ENCODE results near the gene NINL. TPM values are rescaled to one million over a fixed set of nuclear protein-coding genes. Genes with fewer than 3 reads are reported as not detected.

The NINL gene
- total RNA-seq, 1 donor from 2014 or later: 5.0 TPM

GRCh38 chr20:25496968-25497401 is 88.3 kb downstream of the NINL start:
- no peak for TF ChIP-seq CTCF (IDR thresholded peaks at IDR 0.05; ENCODE audit: insufficient read depth, low read length, severe bottlenecking)
- Histone ChIP-seq H3K36me3 (ENCODE audit: control insufficient read depth, insufficient read depth, low read length) (no peaks in the 10 kb centered on the region), H3K27me3 (ENCODE audit: control insufficient read depth, insufficient read depth, low read length) (no peaks in the 10 kb centered on the region), H3K4me3 (ENCODE audit: low read depth, low read length) (no peak overlapping the region)
- FAIRE-seq: no peak
- peak; percentile 76 for DNase-seq (ENCODE audit: low read depth)

DNA sequence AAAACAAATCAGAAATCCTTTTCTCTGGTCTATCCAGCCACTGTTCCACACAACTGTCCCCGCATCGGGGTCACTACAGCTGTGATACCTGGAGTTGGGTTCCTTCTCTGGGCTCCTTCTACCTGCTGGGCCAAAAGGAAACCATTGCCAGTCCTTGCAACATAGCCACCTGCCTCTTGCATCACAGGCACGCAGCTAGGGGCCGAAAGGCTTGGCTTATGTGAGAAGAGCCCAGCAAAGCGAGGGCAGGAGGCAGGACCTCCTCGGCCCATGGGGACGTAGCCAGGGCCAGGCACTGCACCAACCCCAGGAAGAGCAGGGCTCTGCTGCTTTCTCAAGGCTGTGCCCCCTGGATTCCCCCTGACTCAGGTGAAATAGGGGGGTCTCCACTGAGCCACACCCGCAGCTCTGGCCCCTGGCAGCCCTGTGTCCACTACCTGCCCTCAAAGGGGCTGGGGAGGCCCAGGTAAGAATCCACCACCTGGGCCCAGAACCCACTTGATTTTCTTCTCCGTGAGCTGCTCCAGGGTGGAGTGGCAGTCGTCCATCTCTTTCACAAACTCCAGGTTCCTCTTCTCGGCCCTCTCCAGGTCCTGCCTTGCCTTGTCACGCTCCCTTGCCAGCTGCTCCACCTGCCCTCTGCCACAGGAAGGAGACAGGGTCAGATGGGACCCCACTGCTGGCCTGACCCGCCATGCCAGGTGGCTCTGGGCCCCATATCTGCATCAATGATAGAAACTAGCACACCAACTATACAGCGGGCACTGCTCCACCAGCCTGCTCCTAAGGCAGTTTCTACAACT is 89.0 kb downstream of the NINL start:
- Histone ChIP-seq H3K36me3 (ENCODE audit: control insufficient read depth, insufficient read depth, low read length) (no peaks in the 10 kb centered on the region), H3K27me3 (ENCODE audit: control insufficient read depth, insufficient read depth, low read length) (no peaks in the 10 kb centered on the region), H3K4me3 (ENCODE audit: low read depth, low read length) (no peak overlapping the region)
- DNase-seq (ENCODE audit: low read depth) (no peak), FAIRE-seq (no peak)
- no peak for TF ChIP-seq CTCF (IDR thresholded peaks at IDR 0.05; ENCODE audit: insufficient read depth, low read length, severe bottlenecking)

GRCh38 chr20:25495189-25495824 is 90.0 kb downstream of the NINL start:
- Histone ChIP-seq H3K36me3 (ENCODE audit: control insufficient read depth, insufficient read depth, low read length) (no peaks in the 10 kb centered on the region), H3K4me3 (ENCODE audit: low read depth, low read length) (no peak overlapping the region), H3K27me3 (ENCODE audit: control insufficient read depth, insufficient read depth, low read length) (no peaks in the 10 kb centered on the region)
- DNase-seq (ENCODE audit: low read depth) (no peak), FAIRE-seq (no peak)
- no peak for TF ChIP-seq CTCF (IDR thresholded peaks at IDR 0.05; ENCODE audit: insufficient read depth, low read length, severe bottlenecking)

DNA sequence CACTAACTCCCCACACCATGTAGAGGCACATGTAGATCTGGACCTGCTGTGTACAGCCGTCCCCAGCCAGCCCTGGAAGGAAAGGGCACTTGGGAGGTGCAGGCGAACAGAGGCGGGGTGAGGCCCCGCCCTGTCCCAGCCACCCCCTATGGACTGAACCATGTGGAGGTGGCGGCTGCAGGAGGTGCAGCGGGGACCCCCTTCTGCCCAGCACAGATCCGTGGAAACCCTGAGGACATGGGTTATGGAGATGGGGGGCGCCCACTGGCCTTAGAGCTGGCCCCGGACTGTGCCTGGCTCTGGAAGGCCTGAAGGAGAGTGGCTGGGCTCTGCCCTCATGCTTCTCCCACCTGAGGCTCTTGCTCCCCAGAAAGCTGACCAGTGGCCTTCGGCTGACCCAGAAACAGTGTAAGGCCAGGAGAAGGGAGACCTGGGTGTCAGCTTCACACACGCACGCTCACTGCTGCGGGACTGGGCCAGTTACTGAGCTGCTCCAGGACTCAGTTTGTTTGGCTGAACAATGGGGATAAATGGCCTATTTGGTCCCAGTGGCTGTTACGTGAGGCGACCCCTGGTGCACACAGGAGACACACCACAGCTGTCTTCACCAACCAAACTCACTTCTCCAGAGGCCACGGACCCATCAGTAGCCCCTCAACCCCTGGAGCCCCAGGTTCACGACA is 90.7 kb downstream of the NINL start:
- no peaks in the 10 kb centered on the region for H3K27me3 ChIP-seq (ENCODE audit: control insufficient read depth, insufficient read depth, low read length)
- TF ChIP-seq CTCF (IDR thresholded peaks at IDR 0.05; ENCODE audit: insufficient read depth, low read length, severe bottlenecking): no peak
- H3K36me3 ChIP-seq (ENCODE audit: control insufficient read depth, insufficient read depth, low read length): no peaks in the 10 kb centered on the region
- DNase-seq (ENCODE audit: low read depth) (no peak), FAIRE-seq (no peak)
- no peak overlapping the region for H3K4me3 ChIP-seq (ENCODE audit: low read depth, low read length)

- DNase-seq (ENCODE audit: low read depth): no peak
- FAIRE-seq: no peak
- Histone ChIP-seq H3K4me3 (ENCODE audit: low read depth, low read length) (no peak overlapping the region), H3K36me3 (ENCODE audit: control insufficient read depth, insufficient read depth, low read length) (no peaks in the 10 kb centered on the region), H3K27me3 (ENCODE audit: control insufficient read depth, insufficient read depth, low read length) (no peaks in the 10 kb centered on the region)
- TF ChIP-seq CTCF (IDR thresholded peaks at IDR 0.05; ENCODE audit: insufficient read depth, low read length, severe bottlenecking): no peak
Observed at GRCh38 chr20:25493748-25494505, 91.4 kb downstream of the NINL start.

Measured in bronchial epithelial cell (primary cell).